ENCODE data around the gene PTGFRN. TPM values are rescaled to one million over a fixed set of nuclear protein-coding genes. Genes with fewer than 3 reads are reported as not detected.

Gene PTGFRN
- total RNA-seq, 1 donor from 2014 or later = 38.0 TPM

GRCh38 chr1:116943438-116943837 is 33.7 kb downstream of the PTGFRN start:
- no peak for DNase-seq (ENCODE audit: low spot score)
- Mint-ChIP-seq H3K9me3 (no peaks in the 10 kb centered on the region), H3K4me3 (no peak overlapping the region), H3K36me3 (ENCODE audit: low read depth) (peaks cover 12% of the 10 kb centered on the region), H3K27ac (peak overlapping the region; percentile 62), H3K4me1 (ENCODE audit: low read depth) (peaks cover 37% of the 10 kb centered on the region), H3K27me3 (ENCODE audit: insufficient read depth) (no peaks in the 10 kb centered on the region)
- intact Hi-C loops (cut with micrococcal nuclease) = no loop called here

- intact Hi-C loops (cut with micrococcal nuclease) = no loop called here
These were observed 34.9 kb downstream of the PTGFRN start for GRCh38 chr1:116944613-116945012.

GRCh38 chr1:116945421-116945820 is 35.7 kb downstream of the PTGFRN start:
- Mint-ChIP-seq H3K4me1 (ENCODE audit: low read depth) (peaks cover 37% of the 10 kb centered on the region), H3K9me3 (no peaks in the 10 kb centered on the region), H3K27me3 (ENCODE audit: insufficient read depth) (no peaks in the 10 kb centered on the region), H3K4me3 (no peak overlapping the region), H3K36me3 (ENCODE audit: low read depth) (peaks cover 15% of the 10 kb centered on the region), H3K27ac (no peak overlapping the region)
- DNase-seq (ENCODE audit: low spot score) = no peak
- intact Hi-C loops (cut with micrococcal nuclease) = no loop called here

More at GRCh38 chr1:116944613-116945012, 34.9 kb downstream of the PTGFRN start:
- Mint-ChIP-seq H3K36me3 (ENCODE audit: low read depth) (peaks cover 12% of the 10 kb centered on the region), H3K4me1 (ENCODE audit: low read depth) (peaks cover 37% of the 10 kb centered on the region), H3K27ac (no peak overlapping the region), H3K9me3 (no peaks in the 10 kb centered on the region), H3K27me3 (ENCODE audit: insufficient read depth) (no peaks in the 10 kb centered on the region), H3K4me3 (no peak overlapping the region)
- no peak for DNase-seq (ENCODE audit: low spot score)

GRCh38 chr1:116945996-116946395 is 36.3 kb downstream of the PTGFRN start:
- no peak overlapping the region for H3K4me3 Mint-ChIP-seq
- H3K36me3 Mint-ChIP-seq (ENCODE audit: low read depth) = peaks cover 17% of the 10 kb centered on the region
- peaks cover 37% of the 10 kb centered on the region for H3K4me1 Mint-ChIP-seq (ENCODE audit: low read depth)
- intact Hi-C loops (cut with micrococcal nuclease) = no loop called here
- H3K27me3 Mint-ChIP-seq (ENCODE audit: insufficient read depth) = no peaks in the 10 kb centered on the region
- no peak for DNase-seq (ENCODE audit: low spot score)
- H3K27ac Mint-ChIP-seq = no peak overlapping the region
- no peaks in the 10 kb centered on the region for H3K9me3 Mint-ChIP-seq

- intact Hi-C loops (cut with micrococcal nuclease) = no loop called here
- H3K4me1 Mint-ChIP-seq (ENCODE audit: low read depth) = peaks cover 33% of the 10 kb centered on the region
- H3K9me3 Mint-ChIP-seq = no peaks in the 10 kb centered on the region
- no peak overlapping the region for H3K27ac Mint-ChIP-seq
- no peak for DNase-seq (ENCODE audit: low spot score)
- no peaks in the 10 kb centered on the region for H3K27me3 Mint-ChIP-seq (ENCODE audit: insufficient read depth)
- H3K4me3 Mint-ChIP-seq = no peak overlapping the region
- H3K36me3 Mint-ChIP-seq (ENCODE audit: low read depth) = peaks cover 21% of the 10 kb centered on the region
These were observed 37.6 kb downstream of the PTGFRN start for GRCh38 chr1:116947092-116947860.

- peaks cover 17% of the 10 kb centered on the region for H3K36me3 Mint-ChIP-seq (ENCODE audit: low read depth)
- no peaks in the 10 kb centered on the region for H3K9me3 Mint-ChIP-seq
- no peak for DNase-seq (ENCODE audit: low spot score)
- no peaks in the 10 kb centered on the region for H3K27me3 Mint-ChIP-seq (ENCODE audit: insufficient read depth)
- intact Hi-C loops (cut with micrococcal nuclease) = no loop called here
- peaks cover 26% of the 10 kb centered on the region for H3K4me1 Mint-ChIP-seq (ENCODE audit: low read depth)
- H3K27ac Mint-ChIP-seq = no peak overlapping the region
- no peak overlapping the region for H3K4me3 Mint-ChIP-seq
These were observed 38.3 kb downstream of the PTGFRN start for GRCh38 chr1:116948046-116948445.

GRCh38 chr1:116948642-116949041 is 38.9 kb downstream of the PTGFRN start:
- DNase-seq (ENCODE audit: low spot score) = no peak
- Mint-ChIP-seq H3K36me3 (ENCODE audit: low read depth) (peaks cover 17% of the 10 kb centered on the region), H3K27ac (no peak overlapping the region), H3K4me3 (no peak overlapping the region), H3K27me3 (ENCODE audit: insufficient read depth) (no peaks in the 10 kb centered on the region), H3K4me1 (ENCODE audit: low read depth) (peaks cover 21% of the 10 kb centered on the region), H3K9me3 (no peaks in the 10 kb centered on the region)
- intact Hi-C loops (cut with micrococcal nuclease) = no loop called here

- no peak overlapping the region for H3K4me3 Mint-ChIP-seq
- H3K27ac Mint-ChIP-seq = no peak overlapping the region
- H3K4me1 Mint-ChIP-seq (ENCODE audit: low read depth) = peaks cover 15% of the 10 kb centered on the region
- H3K27me3 Mint-ChIP-seq (ENCODE audit: insufficient read depth) = no peaks in the 10 kb centered on the region
- no peaks in the 10 kb centered on the region for H3K9me3 Mint-ChIP-seq
- no peak for DNase-seq (ENCODE audit: low spot score)
- intact Hi-C loops (cut with micrococcal nuclease) = no loop called here
- peaks cover 14% of the 10 kb centered on the region for H3K36me3 Mint-ChIP-seq (ENCODE audit: low read depth)
These were observed 39.7 kb downstream of the PTGFRN start for GRCh38 chr1:116949213-116949985.

- no peak overlapping the region for H3K27ac Mint-ChIP-seq
- no peak overlapping the region for H3K4me3 Mint-ChIP-seq
- H3K4me1 Mint-ChIP-seq (ENCODE audit: low read depth) = peaks cover 6% of the 10 kb centered on the region
- no peaks in the 10 kb centered on the region for H3K9me3 Mint-ChIP-seq
- no peak for DNase-seq (ENCODE audit: low spot score)
- intact Hi-C loops (cut with micrococcal nuclease) = no loop called here
- H3K27me3 Mint-ChIP-seq (ENCODE audit: insufficient read depth) = no peaks in the 10 kb centered on the region
- peaks cover 9% of the 10 kb centered on the region for H3K36me3 Mint-ChIP-seq (ENCODE audit: low read depth)
These were observed 40.9 kb downstream of the PTGFRN start for GRCh38 chr1:116950517-116951199.

- Mint-ChIP-seq H3K9me3 (no peaks in the 10 kb centered on the region), H3K27me3 (ENCODE audit: insufficient read depth) (no peaks in the 10 kb centered on the region), H3K4me3 (no peak overlapping the region), H3K36me3 (ENCODE audit: low read depth) (peaks cover 9% of the 10 kb centered on the region), H3K27ac (no peak overlapping the region), H3K4me1 (ENCODE audit: low read depth) (no peaks in the 10 kb centered on the region)
- intact Hi-C loops (cut with micrococcal nuclease) = no loop called here
- DNase-seq (ENCODE audit: low spot score) = no peak
These were observed 41.7 kb downstream of the PTGFRN start for GRCh38 chr1:116951200-116951935.

GRCh38 chr1:116952738-116953275 is 43.1 kb downstream of the PTGFRN start:
- intact Hi-C loops (cut with micrococcal nuclease) = no loop called here
- DNase-seq (ENCODE audit: low spot score) = no peak
- Mint-ChIP-seq H3K36me3 (ENCODE audit: low read depth) (peaks cover 9% of the 10 kb centered on the region), H3K27me3 (ENCODE audit: insufficient read depth) (no peaks in the 10 kb centered on the region), H3K4me3 (no peak overlapping the region), H3K27ac (no peak overlapping the region), H3K4me1 (ENCODE audit: low read depth) (no peaks in the 10 kb centered on the region), H3K9me3 (no peaks in the 10 kb centered on the region)

GRCh38 chr1:116954440-116954839 is 44.7 kb downstream of the PTGFRN start:
- peaks cover 9% of the 10 kb centered on the region for H3K36me3 Mint-ChIP-seq (ENCODE audit: low read depth)
- H3K27ac Mint-ChIP-seq = no peak overlapping the region
- intact Hi-C loops (cut with micrococcal nuclease) = no loop called here
- no peak overlapping the region for H3K4me3 Mint-ChIP-seq
- DNase-seq (ENCODE audit: low spot score) = no peak
- H3K4me1 Mint-ChIP-seq (ENCODE audit: low read depth) = no peaks in the 10 kb centered on the region
- H3K9me3 Mint-ChIP-seq = no peaks in the 10 kb centered on the region
- no peaks in the 10 kb centered on the region for H3K27me3 Mint-ChIP-seq (ENCODE audit: insufficient read depth)
